ENCODE measurements around the gene ZNF429.
A peak's percentile ranks its signal among the peaks of the same experiment; 100 is the strongest.
"Not testable (repeated sequence)": the region's sequence is repeated elsewhere in the genome, so short reads cannot be mapped to it uniquely, and the experiment has no call there.

Gene ZNF429

DNA sequence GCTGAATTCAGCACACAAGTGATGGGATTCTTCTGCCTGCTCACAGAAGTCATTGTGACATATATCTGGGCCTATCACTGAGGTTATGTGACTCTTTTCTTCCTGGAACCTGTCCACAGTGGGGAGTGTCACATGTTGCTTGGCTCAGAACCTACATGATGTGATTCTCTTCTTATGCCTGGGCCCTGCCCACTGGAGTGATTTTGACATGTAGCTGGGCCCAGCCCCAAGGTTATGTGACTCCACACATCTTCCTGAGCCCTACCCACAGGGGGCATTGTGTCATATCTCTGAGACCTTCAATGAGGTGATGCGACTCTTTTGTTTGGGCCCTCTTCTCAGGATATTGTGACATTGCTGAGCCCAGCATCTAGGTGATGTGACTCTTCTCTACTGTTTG lies 17.4 kb upstream of the ZNF429 start:
- peaks cover 0 to 13% (median 0%) of the 10 kb centered on the region in 5 experiments for H3K9me3 ChIP-seq (ENCODE audit: control extremely low read depth in 1 of 5, control insufficient read depth in 4 of 5, insufficient read depth in 2 of 5, low read depth in 1 of 5, low read length in 4 of 5)
- CTCF ChIA-PET, result interaction anchor here (0.6 kb wide), 1 partner anchor 238 kb away, joined by 3 read pairs; no protein-coding TSS in a partner anchor
- no peak overlapping the region for H3K4me3 ChIP-seq (ENCODE audit: control insufficient read depth in 1 of 7, extremely low read depth in 1 of 7, insufficient read depth in 4 of 7, low read depth in 2 of 7, low read length in 6 of 7)
- H3K27me3 ChIP-seq (replicated peaks in 2 of 5; ENCODE audit: control insufficient read depth in 4 of 5, insufficient read depth in 5 of 5, low read length in 4 of 5), result no peaks in the 10 kb centered on the region
- no peak for DNase-seq
- 100% methylated on average over 1 of the region's 1 CpG for WGBS (ENCODE audit: insufficient coverage)
- no peak overlapping the region for H3K27ac ChIP-seq (ENCODE audit: insufficient read depth in 1 of 2, low read depth in 1 of 2, low read length in 2 of 2, poor library complexity in 1 of 2, severe bottlenecking in 2 of 2)
- no peaks in the 10 kb centered on the region for H3K4me1 ChIP-seq (ENCODE audit: control extremely low read depth in 1 of 4, control insufficient read depth in 4 of 4, insufficient read depth in 4 of 4, low read length in 3 of 4)
- H3K36me3 ChIP-seq (ENCODE audit: control insufficient read depth in 4 of 4, insufficient read depth in 4 of 4, low read length in 3 of 4), result peaks cover 0 to 10% (median 2%) of the 10 kb centered on the region in 4 experiments
- POLR2A ChIA-PET, result no interaction called here

DNA sequence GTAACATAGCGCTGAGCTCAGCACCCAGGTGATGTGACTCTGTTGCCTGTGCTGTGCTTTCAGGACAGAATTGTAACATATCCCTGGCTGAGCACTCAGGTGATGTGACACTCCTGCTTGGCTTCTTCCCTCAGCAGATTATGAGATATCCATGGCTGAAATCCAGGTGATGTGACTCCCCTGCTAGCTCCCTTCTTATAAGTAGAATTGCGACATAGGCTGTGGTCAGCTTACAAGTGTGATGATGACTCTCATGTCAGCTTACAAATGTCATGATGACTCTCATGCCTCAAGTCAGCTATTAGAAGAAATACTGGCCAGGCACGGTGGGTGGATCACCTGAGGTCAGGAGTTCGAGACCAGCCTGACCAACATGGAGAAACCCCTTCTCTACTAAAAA lies 14.3 kb upstream of the ZNF429 start:
- Histone ChIP-seq H3K4me1 (ENCODE audit: control extremely low read depth in 1 of 4, control insufficient read depth in 4 of 4, insufficient read depth in 4 of 4, low read length in 3 of 4) (no peaks in the 10 kb centered on the region), H3K4me3 (ENCODE audit: control insufficient read depth in 1 of 7, extremely low read depth in 1 of 7, insufficient read depth in 4 of 7, low read depth in 2 of 7, low read length in 6 of 7) (no peak overlapping the region), H3K36me3 (ENCODE audit: control insufficient read depth in 4 of 4, insufficient read depth in 4 of 4, low read length in 3 of 4) (peaks cover 0 to 25% (median 4%) of the 10 kb centered on the region in 4 experiments), H3K27me3 (replicated peaks in 2 of 5; ENCODE audit: control insufficient read depth in 4 of 5, insufficient read depth in 5 of 5, low read length in 4 of 5) (no peaks in the 10 kb centered on the region), H3K9me3 (ENCODE audit: control extremely low read depth in 1 of 5, control insufficient read depth in 4 of 5, insufficient read depth in 2 of 5, low read depth in 1 of 5, low read length in 4 of 5) (peaks cover 0 to 3% (median 0%) of the 10 kb centered on the region in 5 experiments), H3K27ac (ENCODE audit: insufficient read depth in 1 of 2, low read depth in 1 of 2, low read length in 2 of 2, poor library complexity in 1 of 2, severe bottlenecking in 2 of 2) (no peak overlapping the region)
- ChIA-PET CTCF (interaction anchor here (0.7 kb wide), 1 partner anchor 11 kb away, joined by 3 read pairs; no protein-coding TSS in a partner anchor), POLR2A (no interaction called here)
- DNase-seq, result no peak
- 67% methylated on average over 3 of the region's 4 CpGs for WGBS (ENCODE audit: insufficient coverage)

DNA sequence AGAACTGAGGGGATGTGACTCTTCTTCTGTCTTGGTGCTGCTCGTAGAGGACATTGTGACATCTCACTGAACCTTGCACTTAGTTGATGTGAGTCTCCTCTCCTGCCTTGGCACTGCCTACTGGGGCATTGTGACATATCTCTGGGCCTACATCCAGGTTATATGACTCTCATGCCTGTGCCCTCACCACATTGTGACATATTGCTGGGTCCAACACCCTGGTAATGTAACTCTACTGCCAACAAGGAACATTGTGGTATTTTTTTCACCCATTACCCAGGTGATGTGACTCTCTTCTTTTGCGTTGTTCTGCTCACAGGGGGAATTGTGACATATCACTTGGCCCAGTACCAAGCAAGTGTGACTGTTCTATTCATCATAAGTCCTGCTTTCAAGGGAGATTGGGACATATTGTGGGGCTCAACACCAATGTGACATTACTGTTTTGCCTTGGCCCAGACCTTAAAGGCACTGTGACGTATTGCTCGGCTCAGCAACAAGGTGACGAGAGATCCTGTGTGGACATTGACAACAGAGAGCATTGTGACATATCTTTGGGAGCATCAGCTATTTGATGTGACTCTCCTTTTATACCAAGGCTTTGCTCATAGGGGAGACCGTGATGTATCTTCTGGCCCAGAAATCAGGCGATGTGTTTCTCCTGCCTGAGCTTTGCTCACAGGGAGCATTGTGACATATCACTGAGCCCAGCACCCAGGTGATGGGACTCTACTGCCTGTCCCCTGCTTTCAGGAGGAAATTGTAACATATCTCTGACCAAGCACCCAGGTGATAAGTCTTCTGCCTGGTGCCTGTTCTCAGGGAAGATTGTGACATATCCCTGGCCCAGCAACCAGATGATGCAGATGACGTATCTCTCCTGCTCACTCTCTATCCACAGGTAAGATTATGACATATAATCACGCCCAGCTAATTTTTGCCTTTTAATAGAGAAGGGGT lies 12.2 kb upstream of the ZNF429 start:
- Histone ChIP-seq H3K36me3 (ENCODE audit: control insufficient read depth in 4 of 4, insufficient read depth in 4 of 4, low read length in 3 of 4) (peaks cover 2 to 31% (median 5%) of the 10 kb centered on the region in 4 experiments), H3K4me1 (ENCODE audit: control extremely low read depth in 1 of 4, control insufficient read depth in 4 of 4, insufficient read depth in 4 of 4, low read length in 3 of 4) (no peaks in the 10 kb centered on the region), H3K4me3 (ENCODE audit: control insufficient read depth in 1 of 7, extremely low read depth in 1 of 7, insufficient read depth in 4 of 7, low read depth in 2 of 7, low read length in 6 of 7) (no peak overlapping the region), H3K27me3 (replicated peaks in 2 of 5; ENCODE audit: control insufficient read depth in 4 of 5, insufficient read depth in 5 of 5, low read length in 4 of 5) (no peaks in the 10 kb centered on the region), H3K27ac (ENCODE audit: insufficient read depth in 1 of 2, low read depth in 1 of 2, low read length in 2 of 2, poor library complexity in 1 of 2, severe bottlenecking in 2 of 2) (no peak overlapping the region), H3K9me3 (ENCODE audit: control extremely low read depth in 1 of 5, control insufficient read depth in 4 of 5, insufficient read depth in 2 of 5, low read depth in 1 of 5, low read length in 4 of 5) (peaks cover 0 to 3% (median 0%) of the 10 kb centered on the region in 5 experiments)
- ChIA-PET POLR2A (no interaction called here), CTCF (interaction anchor here (1.1 to 3.5 kb wide), 2 partner anchors 9 to 87 kb away, joined by 4 to 14 read pairs; no protein-coding TSS in a partner anchor)
- WGBS (ENCODE audit: insufficient coverage), result 100% methylated on average over 9 of the region's 9 CpGs
- DNase-seq, result no peak

DNA sequence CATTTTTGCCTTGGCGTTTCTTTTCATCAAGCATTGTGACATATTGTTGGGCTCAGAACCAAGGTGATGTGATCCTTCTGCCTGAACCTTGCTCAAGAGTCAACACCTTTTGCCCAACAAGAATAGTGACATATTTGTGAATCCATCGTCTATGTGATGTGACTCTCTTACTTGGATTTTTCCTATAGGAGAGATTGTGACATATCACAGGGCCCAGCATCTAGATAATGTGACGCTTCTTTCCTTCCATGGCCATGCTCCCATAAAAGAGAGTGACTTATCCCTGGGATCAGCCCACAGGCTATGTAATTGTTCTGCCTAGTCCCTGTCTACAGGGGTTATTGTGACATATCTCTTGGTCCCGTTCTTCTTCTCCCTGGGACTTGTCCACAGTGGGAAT lies 8.5 kb upstream of the ZNF429 start:
- DNase-seq, result no peak
- Histone ChIP-seq H3K27me3 (replicated peaks in 2 of 5; ENCODE audit: control insufficient read depth in 4 of 5, insufficient read depth in 5 of 5, low read length in 4 of 5) (no peaks in the 10 kb centered on the region), H3K4me1 (ENCODE audit: control extremely low read depth in 1 of 4, control insufficient read depth in 4 of 4, insufficient read depth in 4 of 4, low read length in 3 of 4) (no peaks in the 10 kb centered on the region), H3K36me3 (ENCODE audit: control insufficient read depth in 4 of 4, insufficient read depth in 4 of 4, low read length in 3 of 4) (peaks cover 4 to 28% (median 6%) of the 10 kb centered on the region in 4 experiments), H3K27ac (ENCODE audit: insufficient read depth in 1 of 2, low read depth in 1 of 2, low read length in 2 of 2, poor library complexity in 1 of 2, severe bottlenecking in 2 of 2) (no peak overlapping the region), H3K4me3 (ENCODE audit: control insufficient read depth in 1 of 7, extremely low read depth in 1 of 7, insufficient read depth in 4 of 7, low read depth in 2 of 7, low read length in 6 of 7) (no peak overlapping the region), H3K9me3 (ENCODE audit: control extremely low read depth in 1 of 5, control insufficient read depth in 4 of 5, insufficient read depth in 2 of 5, low read depth in 1 of 5, low read length in 4 of 5) (no peaks in the 10 kb centered on the region)
- CTCF ChIA-PET, result interaction anchor here (1.3 kb wide), 1 partner anchor 14 kb away, joined by 5 read pairs; no protein-coding TSS in a partner anchor
- POLR2A ChIA-PET, result no interaction called here
- 100% methylated on average over 4 of the region's 4 CpGs for WGBS (ENCODE audit: insufficient coverage)

DNA sequence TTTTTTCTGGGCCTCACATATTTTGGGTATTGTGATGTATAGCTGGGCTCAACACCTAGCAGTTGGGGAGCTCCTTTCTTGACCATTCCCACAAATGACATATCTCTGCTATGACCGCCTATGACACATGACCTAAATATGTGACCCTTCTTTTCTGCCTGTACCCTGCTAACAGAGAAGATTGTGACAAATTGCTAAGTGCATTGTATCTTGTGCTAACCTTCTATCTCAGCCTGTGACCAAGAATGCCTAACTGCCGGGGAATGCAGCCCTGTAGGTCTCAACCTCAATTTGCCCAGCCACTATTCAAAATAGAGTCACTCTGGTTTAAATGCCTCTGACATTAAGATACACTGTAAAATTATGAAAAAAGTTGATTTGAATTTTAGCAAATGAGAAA lies 6.8 kb upstream of the ZNF429 start:
- ChIA-PET CTCF (no interaction called here), POLR2A (no interaction called here)
- Histone ChIP-seq H3K27ac (ENCODE audit: insufficient read depth in 1 of 2, low read depth in 1 of 2, low read length in 2 of 2, poor library complexity in 1 of 2, severe bottlenecking in 2 of 2) (no peak overlapping the region), H3K9me3 (ENCODE audit: control extremely low read depth in 1 of 5, control insufficient read depth in 4 of 5, insufficient read depth in 2 of 5, low read depth in 1 of 5, low read length in 4 of 5) (no peaks in the 10 kb centered on the region), H3K4me1 (ENCODE audit: control extremely low read depth in 1 of 4, control insufficient read depth in 4 of 4, insufficient read depth in 4 of 4, low read length in 3 of 4) (no peaks in the 10 kb centered on the region), H3K36me3 (ENCODE audit: control insufficient read depth in 4 of 4, insufficient read depth in 4 of 4, low read length in 3 of 4) (peaks cover 4 to 23% (median 5%) of the 10 kb centered on the region in 4 experiments), H3K27me3 (replicated peaks in 2 of 5; ENCODE audit: control insufficient read depth in 4 of 5, insufficient read depth in 5 of 5, low read length in 4 of 5) (no peaks in the 10 kb centered on the region), H3K4me3 (ENCODE audit: control insufficient read depth in 1 of 7, extremely low read depth in 1 of 7, insufficient read depth in 4 of 7, low read depth in 2 of 7, low read length in 6 of 7) (no peak overlapping the region)
- WGBS (ENCODE audit: insufficient coverage), result 100% methylated on average over 1 of the region's 2 CpGs
- DNase-seq, result no peak

DNA sequence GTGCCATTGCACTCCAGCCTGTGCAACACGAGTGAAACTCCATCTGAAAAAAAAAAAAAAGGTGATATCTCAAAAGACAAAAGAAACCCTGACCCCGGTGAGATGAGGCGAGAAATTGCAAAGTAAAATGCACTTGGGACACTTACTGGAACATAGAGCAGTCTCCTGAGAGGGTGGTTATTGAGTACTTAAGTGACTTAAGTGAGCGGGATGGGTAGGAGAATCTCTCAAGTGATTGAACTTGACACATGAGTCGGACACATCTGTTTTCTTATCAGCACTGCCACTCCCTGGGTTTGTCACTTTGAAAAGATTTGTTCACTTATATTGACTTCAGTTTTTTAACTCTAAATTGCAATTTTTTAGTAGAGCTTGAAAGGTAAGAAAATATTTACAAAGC lies 2.8 kb downstream of the ZNF429 start:
- Histone ChIP-seq H3K4me1 (ENCODE audit: control extremely low read depth in 1 of 4, control insufficient read depth in 4 of 4, insufficient read depth in 4 of 4, low read length in 3 of 4) (peaks cover 5 to 22% (median 9%) of the 10 kb centered on the region in 4 experiments), H3K27ac (ENCODE audit: insufficient read depth in 1 of 2, low read depth in 1 of 2, low read length in 2 of 2, poor library complexity in 1 of 2, severe bottlenecking in 2 of 2) (peak overlapping the region in 1 of 2 experiments; percentile 32), H3K4me3 (ENCODE audit: control insufficient read depth in 1 of 7, extremely low read depth in 1 of 7, insufficient read depth in 4 of 7, low read depth in 2 of 7, low read length in 6 of 7) (no peak overlapping the region), H3K9me3 (ENCODE audit: control extremely low read depth in 1 of 5, control insufficient read depth in 4 of 5, insufficient read depth in 2 of 5, low read depth in 1 of 5, low read length in 4 of 5) (peaks cover 0 to 13% (median 0%) of the 10 kb centered on the region in 5 experiments), H3K27me3 (replicated peaks in 2 of 5; ENCODE audit: control insufficient read depth in 4 of 5, insufficient read depth in 5 of 5, low read length in 4 of 5) (no peaks in the 10 kb centered on the region), H3K36me3 (ENCODE audit: control insufficient read depth in 4 of 4, insufficient read depth in 4 of 4, low read length in 3 of 4) (peaks cover 2 to 15% (median 4%) of the 10 kb centered on the region in 4 experiments)
- no peak for DNase-seq
- CTCF ChIA-PET, result interaction anchor here (0.8 kb wide), 1 partner anchor 8 kb away, joined by 3 read pairs; no protein-coding TSS in a partner anchor
- WGBS (ENCODE audit: insufficient coverage), result 96% methylated on average over 3 of the region's 5 CpGs
- POLR2A ChIA-PET, result interaction anchor here (0.7 kb wide), 1 partner anchor 191 kb away, joined by 3 read pairs; no protein-coding TSS in a partner anchor

DNA sequence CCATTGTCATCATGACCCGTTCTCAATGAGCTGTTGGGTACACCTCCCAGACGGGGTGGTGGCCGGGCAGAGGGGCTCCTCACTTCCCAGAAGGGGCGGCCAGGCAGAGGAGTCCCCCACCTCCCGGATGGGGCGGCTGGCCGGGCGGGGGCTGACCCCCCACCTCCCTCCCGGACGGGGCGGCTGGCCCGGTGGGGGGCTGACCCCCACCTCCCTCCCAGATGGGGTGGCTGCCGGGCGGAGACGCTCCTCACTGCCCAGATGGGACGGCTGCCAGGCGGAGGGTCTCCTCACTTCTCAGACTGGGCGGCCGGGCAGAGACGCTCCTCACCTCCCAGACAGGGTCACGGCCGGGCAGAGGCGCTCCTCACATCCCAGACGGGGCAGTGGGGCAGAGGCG lies 5.7 kb downstream of the ZNF429 start:
- CTCF ChIA-PET; H3K27ac ChIP-seq (ENCODE audit: insufficient read depth in 1 of 2, low read depth in 1 of 2, low read length in 2 of 2, poor library complexity in 1 of 2, severe bottlenecking in 2 of 2); POLR2A ChIA-PET; DNase-seq; H3K27me3 ChIP-seq (replicated peaks in 2 of 5; ENCODE audit: control insufficient read depth in 4 of 5, insufficient read depth in 5 of 5, low read length in 4 of 5); H3K4me3 ChIP-seq (ENCODE audit: control insufficient read depth in 1 of 7, extremely low read depth in 1 of 7, insufficient read depth in 4 of 7, low read depth in 2 of 7, low read length in 6 of 7): not testable (repeated sequence)
- Histone ChIP-seq H3K36me3 (ENCODE audit: control insufficient read depth in 4 of 4, insufficient read depth in 4 of 4, low read length in 3 of 4) (peaks cover 2 to 15% (median 5%) of the 10 kb centered on the region in 4 experiments), H3K9me3 (ENCODE audit: control extremely low read depth in 1 of 5, control insufficient read depth in 4 of 5, insufficient read depth in 2 of 5, low read depth in 1 of 5, low read length in 4 of 5) (peaks cover 0 to 13% (median 2%) of the 10 kb centered on the region in 5 experiments), H3K4me1 (ENCODE audit: control extremely low read depth in 1 of 4, control insufficient read depth in 4 of 4, insufficient read depth in 4 of 4, low read length in 3 of 4) (peaks cover 3 to 15% (median 6%) of the 10 kb centered on the region in 4 experiments)
- WGBS (ENCODE audit: insufficient coverage), result 98% methylated on average over 8 of the region's 25 CpGs

Data from common myeloid progenitor, CD34-positive (primary cell).